ENCODE results near the gene ARHGEF3.

GRCh38 chr3:56833536-56833935 lies 31.8 kb upstream of the ARHGEF3 start:
- no peak for TF ChIP-seq EZH2 (IDR thresholded peaks at IDR 0.05; ENCODE audit: borderline replicate concordance)
- no peak for TF ChIP-seq CTCF (IDR thresholded peaks at IDR 0.05; ENCODE audit: poor library complexity)
